AG04449 (cell line): ENCODE data around the gene ERBB2.

Experiments used
- CTCF ChIA-PET: fragments of 350-600 bp; formaldehyde crosslinking; extraction: SDS; loops from one replicate; lab custom pipeline; 2021; ENCODE audit warnings: antibody characterized with exemption; lab: Yijun Ruan, JAX
- POLR2A ChIA-PET: fragments of 400-600, 350-600 bp; formaldehyde crosslinking; extraction: SDS; loops from one replicate; lab custom pipeline; 2020; ENCODE audit warnings: antibody characterized with exemption, inconsistent platforms; lab: Yijun Ruan, JAX
- DNase-seq: peaks from one replicate; pipeline ENCODE4 v3.0.0-alpha.2; 2010; ENCODE audit warnings: low read depth, low spot score
- H3K4me3 ChIP-seq: 2 replicates; pipeline ENCODE4 v1.5.1; 2011; ENCODE audit warnings: low read depth, mild to moderate bottlenecking, control low read depth, low read length
- CTCF ChIP-seq: IDR thresholded peaks from one replicate; pipeline ENCODE4 v1.5.1; 2011; ENCODE audit warnings: mild to moderate bottlenecking, moderate library complexity, low read length, control low read depth, inconsistent platforms; ENCODE audit not compliant: insufficient read depth; ENCODE audit errors: missing control alignments

ERBB2 gene

DNA sequence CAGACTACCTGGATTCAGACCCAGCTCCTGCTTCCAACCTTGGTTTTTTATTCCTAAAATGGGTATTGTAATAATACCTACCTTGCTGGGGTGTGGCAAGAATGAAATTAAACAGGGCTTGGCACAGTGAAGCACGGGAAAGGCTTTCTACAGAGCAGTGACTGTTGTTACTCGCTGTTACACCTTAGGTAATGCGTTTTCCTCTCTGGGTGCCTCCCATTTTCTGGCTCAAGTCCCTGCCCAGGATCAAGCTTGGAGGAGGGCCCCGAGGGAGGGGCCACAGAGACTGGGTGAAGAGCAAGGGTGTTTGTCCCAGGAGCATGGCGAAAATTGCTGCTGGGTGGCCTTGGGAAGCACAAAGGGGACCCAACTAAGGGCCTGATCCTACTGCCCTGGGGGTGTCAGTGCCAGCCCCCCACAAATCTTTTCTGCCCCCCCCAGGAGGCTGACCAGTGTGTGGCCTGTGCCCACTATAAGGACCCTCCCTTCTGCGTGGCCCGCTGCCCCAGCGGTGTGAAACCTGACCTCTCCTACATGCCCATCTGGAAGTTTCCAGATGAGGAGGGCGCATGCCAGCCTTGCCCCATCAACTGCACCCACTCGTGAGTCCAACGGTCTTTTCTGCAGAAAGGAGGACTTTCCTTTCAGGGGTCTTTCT is 17.1 kb downstream of the ERBB2 start:
- CTCF ChIA-PET = interaction anchor here (0.8 to 4.1 kb wide), 3 partner anchors 10 to 14 kb away, joined by 3 to 28 read pairs (median 3); partner anchors contain the start of gene MIEN1
- TF ChIP-seq CTCF = no peak
- DNase-seq = no peak
- POLR2A ChIA-PET = no interaction called here
- no peak overlapping the region for H3K4me3 ChIP-seq

GRCh38 chr17:39717660-39718059 is 17.8 kb downstream of the ERBB2 start:
- no peak for TF ChIP-seq CTCF
- ChIA-PET CTCF (interaction anchor here (1.3 kb wide), 1 partner anchor 11 kb away, joined by 3 read pairs; no protein-coding TSS in a partner anchor), POLR2A (no interaction called here)
- no peak for DNase-seq
- no peak overlapping the region for H3K4me3 ChIP-seq

- DNase-seq = no peak
- CTCF ChIA-PET = interaction anchor here (1.1 to 4.5 kb wide), 5 partner anchors 10 to 98 kb away, joined by 3 to 48 read pairs (median 6); partner anchors contain the start of gene MIEN1
- POLR2A ChIA-PET = interaction anchor here (0.8 to 1.0 kb wide), 2 partner anchors 9 to 20 kb away, joined by 3 read pairs; partner anchors contain the start of gene ERBB2
- H3K4me3 ChIP-seq = no peak overlapping the region
- no peak for TF ChIP-seq CTCF
These were observed 19.9 kb downstream of the ERBB2 start for GRCh38 chr17:39719563-39720355.

- CTCF ChIA-PET = interaction anchor here (0.6 to 4.5 kb wide), 3 partner anchors 7 to 58 kb away, joined by 3 to 48 read pairs (median 3); partner anchors contain the start of genes ERBB2 and MIEN1
- no peak for TF ChIP-seq CTCF
- no peak for DNase-seq
- POLR2A ChIA-PET = interaction anchor here (0.6 to 1.2 kb wide), 2 partner anchors 8 to 22 kb away, joined by 4 read pairs; partner anchors contain the start of gene ERBB2
- no peak overlapping the region for H3K4me3 ChIP-seq
These were observed 22.2 kb downstream of the ERBB2 start for GRCh38 chr17:39722104-39722503.

- no peak overlapping the region for H3K4me3 ChIP-seq
- ChIA-PET CTCF (no interaction called here), POLR2A (no interaction called here)
- no peak for TF ChIP-seq CTCF
- DNase-seq = no peak
These were observed 23.3 kb downstream of the ERBB2 start for GRCh38 chr17:39722965-39723848.
